Neural progenitor cell (in vitro differentiated cells): ENCODE measurements around the gene SLC27A1. TPM values are rescaled to one million over a fixed set of nuclear protein-coding genes. Genes with fewer than 3 reads are reported as not detected.
"Not testable (repeated sequence)": the region's sequence is repeated elsewhere in the genome, so short reads cannot be mapped to it uniquely, and the experiment has no call there.

Source experiments
- DNase-seq: peaks from one replicate; pipeline ENCODE4 v3.0.0-alpha.2; 2016; ENCODE audit warnings: low spot score
- H2AFZ ChIP-seq: fragments of 200-600 bp; sonication (generic); replicated peaks from 2 replicates; pipeline ENCODE4 v1.6.1; 2016; ENCODE audit warnings: antibody characterized with exemption
- H3F3A ChIP-seq: fragments of 200-600 bp; sonication (generic); 2 replicates; pipeline ENCODE4 v1.6.1; 2016; ENCODE audit warnings: antibody characterized with exemption, low read depth
- H3K27ac ChIP-seq: fragments of 200-600 bp; sonication (generic); 2 replicates; pipeline ENCODE4 v1.5.1; 2016; ENCODE audit warnings: mild to moderate bottlenecking
- H3K27me3 ChIP-seq: fragments of 200-600 bp; sonication (generic); 2 replicates; pipeline ENCODE4 v1.6.1; 2016; ENCODE audit warnings: mild to moderate bottlenecking, moderate library complexity
- H3K36me3 ChIP-seq: fragments of 200-600 bp; sonication (generic); 2 replicates; pipeline ENCODE4 v1.5.1; 2016
- H3K4me1 ChIP-seq: fragments of 200-600 bp; sonication (generic); 2 replicates; pipeline ENCODE4 v1.6.1; 2016; ENCODE audit warnings: mixed run types
- H3K4me2 ChIP-seq: fragments of 200-600 bp; sonication (generic); 2 replicates; pipeline ENCODE4 v1.6.1; 2016
- H3K4me3 ChIP-seq: fragments of 200-600 bp; sonication (generic); 2 replicates; pipeline ENCODE4 v1.5.1; 2016
- H3K79me2 ChIP-seq: fragments of 200-600 bp; sonication (generic); 2 replicates; pipeline ENCODE4 v1.6.1; 2016; ENCODE audit warnings: low read depth
- H3K9ac ChIP-seq: fragments of 200-600 bp; sonication (generic); 2 replicates; pipeline ENCODE4 v1.6.1; 2016
- H3K9me3 ChIP-seq: fragments of 200-600 bp; sonication (generic); 2 replicates; pipeline ENCODE4 v1.5.1; 2016; ENCODE audit warnings: low read depth
- H4K20me1 ChIP-seq: fragments of 200-600 bp; sonication (generic); 2 replicates; pipeline ENCODE4 v1.6.1; 2016; ENCODE audit warnings: low read depth
- H3K27ac Mint-ChIP-seq: 3 replicates; pipeline ENCODE4 v1.8.0; 2021; ENCODE audit warnings: mixed read lengths
- H3K27me3 Mint-ChIP-seq: 2 replicates; pipeline ENCODE4 v1.8.0; 2022; ENCODE audit warnings: low read depth, mild to moderate bottlenecking, inconsistent platforms, moderate library complexity, mixed read lengths; ENCODE audit not compliant: insufficient read depth
- H3K36me3 Mint-ChIP-seq: 3 replicates; pipeline ENCODE4 v1.8.0; 2021; ENCODE audit warnings: mixed read lengths
- H3K4me1 Mint-ChIP-seq: 3 replicates; pipeline ENCODE4 v1.8.0; 2021; ENCODE audit warnings: mixed read lengths
- H3K4me3 Mint-ChIP-seq: 3 replicates; pipeline ENCODE4 v1.8.0; 2021; ENCODE audit warnings: mild to moderate bottlenecking, moderate library complexity, mixed read lengths
- H3K9me3 Mint-ChIP-seq: 3 replicates; pipeline ENCODE4 v1.8.0; 2020; ENCODE audit warnings: mixed read lengths
- EZH2 ChIP-seq: fragments of 200-600 bp; sonication (generic); IDR thresholded peaks from 2 replicates; pipeline ENCODE4 v1.6.1; 2017; ENCODE audit warnings: antibody characterized with exemption, mild to moderate bottlenecking, moderate library complexity
- EZH2phosphoT487 ChIP-seq: fragments of 200-600 bp; sonication (generic); IDR thresholded peaks from 2 replicates; pipeline ENCODE4 v1.6.1; 2017; ENCODE audit warnings: antibody characterized with exemption
- total RNA-seq: library from RNA; depleted of rRNA; stranded (reverse); fragments of >200 nt; gene quantifications from 2 replicates; pipeline ENCODE4 v1.2.3, GENCODE V29; 2015; ENCODE audit warnings: low replicate concordance
- TF ChIP-seq, protein P1 (sequence below): fragments of 200-600 bp; sonication (generic); IDR thresholded peaks from 2 replicates; pipeline ENCODE4 v1.5.1; 2017; ENCODE audit warnings: antibody characterized with exemption, mild to moderate bottlenecking

Gene SLC27A1
- total RNA-seq, 1 donor from 2014 or later, result 13.9 TPM

DNA sequence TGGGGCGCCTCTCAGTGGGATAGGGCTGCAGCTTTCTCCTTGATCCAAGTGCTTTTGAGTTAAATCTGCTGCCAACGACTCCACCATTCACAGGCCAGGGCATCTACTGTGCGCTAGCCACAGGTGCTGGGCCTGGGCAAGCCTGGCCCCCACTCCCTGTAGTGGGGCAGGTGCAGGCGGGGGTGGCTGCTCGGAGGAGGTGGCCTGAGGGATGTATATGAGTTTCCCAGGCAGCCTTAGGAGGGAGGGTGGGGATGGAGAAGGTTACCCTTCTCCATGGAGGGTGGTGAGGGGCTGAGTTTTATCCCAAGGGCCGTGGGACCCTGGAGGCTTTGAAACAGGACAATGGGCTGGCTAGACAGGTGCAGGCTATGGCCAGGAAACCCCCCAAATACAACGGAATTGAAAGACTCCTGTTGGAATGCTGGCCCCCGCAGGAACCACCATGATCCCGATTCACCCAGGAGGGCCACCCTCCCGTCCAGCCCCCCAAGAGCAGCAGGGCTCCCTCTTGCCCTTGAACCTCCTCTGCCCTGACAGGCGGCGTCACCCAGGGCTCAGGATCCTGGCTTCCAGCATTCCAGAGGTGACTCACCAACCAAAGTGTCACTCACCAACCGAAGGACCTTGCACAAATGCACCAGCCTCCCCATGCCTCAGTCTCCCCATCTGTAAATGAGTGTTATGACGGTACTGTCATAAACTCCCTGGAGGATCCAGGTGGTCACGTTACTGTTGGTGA, 45.3 kb downstream of the SLC27A1 start:
- no peak for DNase-seq

DNA sequence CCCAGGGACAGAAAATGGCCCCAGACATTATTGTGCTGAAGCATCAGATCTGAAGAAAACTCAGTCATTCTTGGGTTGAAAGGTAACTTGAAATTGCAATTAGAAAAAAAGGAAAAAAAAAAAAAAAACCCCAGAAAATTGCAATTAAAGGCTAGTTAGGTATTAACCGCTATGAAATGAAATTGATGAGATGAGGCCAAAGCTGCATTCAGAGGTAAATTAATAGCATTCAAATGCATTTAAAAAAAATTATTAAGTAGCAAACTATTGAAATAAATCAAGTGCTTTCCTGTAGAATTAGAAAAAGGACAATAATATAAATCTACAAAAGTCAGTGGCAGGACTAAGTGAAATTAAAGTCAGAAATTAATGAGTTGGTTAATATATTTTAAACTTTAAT, 47.6 kb downstream of the SLC27A1 start:
- peaks cover 4% of the 10 kb centered on the region for H3K4me1 Mint-ChIP-seq
- peaks cover 22% of the 10 kb centered on the region for H3K36me3 Mint-ChIP-seq
- Histone ChIP-seq H3K4me1 (no peaks in the 10 kb centered on the region), H3K4me2 (no peak overlapping the region), H2AFZ (no peak overlapping the region), H3F3A (no peaks in the 10 kb centered on the region), H3K36me3 (peaks cover 12% of the 10 kb centered on the region), H3K27me3 (no peaks in the 10 kb centered on the region), H4K20me1 (peaks cover 2% of the 10 kb centered on the region), H3K79me2 (peaks cover 10% of the 10 kb centered on the region), H3K9me3 (peaks cover 5% of the 10 kb centered on the region), H3K27ac (no peak overlapping the region), H3K4me3 (no peak overlapping the region), H3K9ac (no peak overlapping the region)
- no peaks in the 10 kb centered on the region for H3K27me3 Mint-ChIP-seq
- no peak for DNase-seq
- no peak for TF ChIP-seq EZH2phosphoT487
- TF ChIP-seq EZH2, result no peak
- TF ChIP-seq, protein P1, sequence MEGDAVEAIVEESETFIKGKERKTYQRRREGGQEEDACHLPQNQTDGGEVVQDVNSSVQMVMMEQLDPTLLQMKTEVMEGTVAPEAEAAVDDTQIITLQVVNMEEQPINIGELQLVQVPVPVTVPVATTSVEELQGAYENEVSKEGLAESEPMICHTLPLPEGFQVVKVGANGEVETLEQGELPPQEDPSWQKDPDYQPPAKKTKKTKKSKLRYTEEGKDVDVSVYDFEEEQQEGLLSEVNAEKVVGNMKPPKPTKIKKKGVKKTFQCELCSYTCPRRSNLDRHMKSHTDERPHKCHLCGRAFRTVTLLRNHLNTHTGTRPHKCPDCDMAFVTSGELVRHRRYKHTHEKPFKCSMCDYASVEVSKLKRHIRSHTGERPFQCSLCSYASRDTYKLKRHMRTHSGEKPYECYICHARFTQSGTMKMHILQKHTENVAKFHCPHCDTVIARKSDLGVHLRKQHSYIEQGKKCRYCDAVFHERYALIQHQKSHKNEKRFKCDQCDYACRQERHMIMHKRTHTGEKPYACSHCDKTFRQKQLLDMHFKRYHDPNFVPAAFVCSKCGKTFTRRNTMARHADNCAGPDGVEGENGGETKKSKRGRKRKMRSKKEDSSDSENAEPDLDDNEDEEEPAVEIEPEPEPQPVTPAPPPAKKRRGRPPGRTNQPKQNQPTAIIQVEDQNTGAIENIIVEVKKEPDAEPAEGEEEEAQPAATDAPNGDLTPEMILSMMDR, result no peak
- peaks cover 18% of the 10 kb centered on the region for H3K9me3 Mint-ChIP-seq
- H3K4me3 Mint-ChIP-seq, result no peak overlapping the region
- H3K27ac Mint-ChIP-seq, result no peak overlapping the region

More for the DNA sequence above, 45.3 kb downstream of the SLC27A1 start:
- H3K27me3 ChIP-seq, result no peaks in the 10 kb centered on the region
- H3K27ac Mint-ChIP-seq, result no peak overlapping the region
- peaks cover 10% of the 10 kb centered on the region for H4K20me1 ChIP-seq
- no peak overlapping the region for H3K4me2 ChIP-seq
- peaks cover 15% of the 10 kb centered on the region for H3K4me1 Mint-ChIP-seq
- H3K36me3 ChIP-seq, result peaks cover 12% of the 10 kb centered on the region
- TF ChIP-seq EZH2 (no peak), EZH2phosphoT487 (no peak)
- TF ChIP-seq, protein P1, result no peak
- no peak overlapping the region for H3K27ac ChIP-seq
- H3K79me2 ChIP-seq, result peaks cover 20% of the 10 kb centered on the region
- no peak overlapping the region for H2AFZ ChIP-seq
- peaks cover 20% of the 10 kb centered on the region for H3K9me3 Mint-ChIP-seq
- H3K9me3 ChIP-seq, result peaks cover 5% of the 10 kb centered on the region
- no peak overlapping the region for H3K4me3 Mint-ChIP-seq
- peaks cover 20% of the 10 kb centered on the region for H3F3A ChIP-seq
- H3K36me3 Mint-ChIP-seq, result peaks cover 22% of the 10 kb centered on the region
- H3K9ac ChIP-seq, result no peak overlapping the region
- H3K4me1 ChIP-seq, result peaks cover 6% of the 10 kb centered on the region
- peaks cover 4% of the 10 kb centered on the region for H3K27me3 Mint-ChIP-seq
- no peak overlapping the region for H3K4me3 ChIP-seq

DNA sequence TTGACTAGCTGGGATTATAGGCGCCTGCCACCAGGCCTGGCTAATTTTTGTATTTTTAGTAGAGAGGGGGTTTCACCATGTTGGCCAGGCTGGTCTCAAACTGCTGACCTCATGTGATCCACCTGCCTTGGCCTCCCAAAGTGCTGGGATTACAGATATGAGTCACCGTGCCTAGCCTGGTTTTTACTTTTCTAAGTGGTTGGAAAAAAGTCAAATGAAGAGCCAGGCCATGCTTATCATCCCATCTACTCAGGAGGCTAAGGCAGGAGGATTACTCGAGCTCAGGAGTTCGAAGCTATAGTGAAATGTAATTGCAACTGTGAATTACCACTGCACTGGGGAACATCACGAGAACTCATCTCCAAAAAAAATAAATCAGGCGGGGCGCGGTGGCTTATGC, 48.3 kb downstream of the SLC27A1 start:
- not testable (repeated sequence) for H3K4me3 ChIP-seq, H3K4me3 Mint-ChIP-seq, H3K9me3 ChIP-seq, H3K4me1 ChIP-seq, H2AFZ ChIP-seq, DNase-seq, H3K79me2 ChIP-seq, H3K27me3 ChIP-seq, H3K4me2 ChIP-seq, H3K9ac ChIP-seq, H3F3A ChIP-seq, H4K20me1 ChIP-seq, H3K27ac ChIP-seq, H3K4me1 Mint-ChIP-seq, H3K27me3 Mint-ChIP-seq, H3K27ac Mint-ChIP-seq
- peaks cover 22% of the 10 kb centered on the region for H3K36me3 Mint-ChIP-seq
- peaks cover 18% of the 10 kb centered on the region for H3K9me3 Mint-ChIP-seq
- H3K36me3 ChIP-seq, result peaks cover 12% of the 10 kb centered on the region

DNA sequence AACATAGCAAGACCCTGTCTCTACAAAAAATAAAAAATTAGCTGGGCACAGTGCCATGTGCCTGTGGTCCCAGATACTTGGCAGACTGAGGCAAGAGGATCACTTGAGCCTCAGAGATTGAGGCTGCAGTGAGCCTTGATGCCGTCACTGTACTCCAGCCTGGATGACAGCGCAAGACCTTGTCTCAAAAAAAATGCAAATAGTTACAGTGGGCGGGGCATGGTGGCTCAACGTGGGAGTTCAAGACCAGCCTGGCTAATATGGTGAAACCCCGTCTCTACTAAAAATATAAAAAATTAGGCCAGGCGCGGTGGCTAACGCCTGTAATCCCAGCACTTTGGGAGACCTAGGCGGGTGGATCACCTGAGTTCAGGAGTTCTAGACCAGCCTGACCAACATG, 49.6 kb downstream of the SLC27A1 start:
- H3K9me3 ChIP-seq, result peaks cover 5% of the 10 kb centered on the region
- Mint-ChIP-seq H3K36me3 (peaks cover 19% of the 10 kb centered on the region), H3K9me3 (peaks cover 18% of the 10 kb centered on the region), H3K4me1 (no peaks in the 10 kb centered on the region), H3K4me3 (no peak overlapping the region), H3K27me3 (peaks cover 6% of the 10 kb centered on the region), H3K27ac (no peak overlapping the region)
- H3K4me1 ChIP-seq, result no peaks in the 10 kb centered on the region
- no peaks in the 10 kb centered on the region for H3F3A ChIP-seq
- TF ChIP-seq EZH2phosphoT487 (no peak), EZH2 (no peak)
- TF ChIP-seq, protein P1, result no peak
- H3K4me3 ChIP-seq, result no peak overlapping the region
- H3K27ac ChIP-seq, result no peak overlapping the region
- H3K9ac ChIP-seq, result no peak overlapping the region
- H3K4me2 ChIP-seq, result no peak overlapping the region
- no peak overlapping the region for H2AFZ ChIP-seq
- DNase-seq, result no peak
- no peaks in the 10 kb centered on the region for H3K27me3 ChIP-seq
- no peaks in the 10 kb centered on the region for H3K79me2 ChIP-seq
- no peaks in the 10 kb centered on the region for H4K20me1 ChIP-seq
- peaks cover 12% of the 10 kb centered on the region for H3K36me3 ChIP-seq
